ENCODE measurements around the gene CD34.

The CD34 gene

DNA sequence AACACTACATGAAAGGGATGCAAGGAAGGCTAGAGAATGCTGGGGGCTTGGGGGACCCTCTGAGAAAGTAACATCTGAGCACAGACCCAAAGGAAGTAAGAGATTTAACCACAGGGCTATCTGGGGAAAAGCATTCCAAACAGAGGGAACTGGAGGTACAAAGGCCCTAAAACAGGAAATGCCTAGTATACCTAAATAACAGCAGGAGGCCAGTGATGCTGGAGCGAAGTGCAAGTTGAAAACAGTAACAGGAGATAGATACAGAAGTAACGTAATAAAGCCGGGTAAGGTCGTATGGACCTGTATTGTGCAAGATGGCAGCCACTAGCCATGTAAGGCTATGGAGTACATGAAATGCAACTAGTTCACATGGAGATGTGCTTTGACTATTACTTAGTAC, 52.1 kb downstream of the CD34 start:
- no peak overlapping the region for H3K4me3 ChIP-seq (ENCODE audit: low read depth, low read length)
- DNase-seq (ENCODE audit: low read depth, low spot score), result no peak
- in situ Hi-C loops (cut with HindIII; ENCODE audit: low sequenced_read_pairs), result no loop called here
- TF ChIP-seq CTCF (IDR thresholded peaks at IDR 0.05; ENCODE audit: low read depth, low read length), result no peak

DNA sequence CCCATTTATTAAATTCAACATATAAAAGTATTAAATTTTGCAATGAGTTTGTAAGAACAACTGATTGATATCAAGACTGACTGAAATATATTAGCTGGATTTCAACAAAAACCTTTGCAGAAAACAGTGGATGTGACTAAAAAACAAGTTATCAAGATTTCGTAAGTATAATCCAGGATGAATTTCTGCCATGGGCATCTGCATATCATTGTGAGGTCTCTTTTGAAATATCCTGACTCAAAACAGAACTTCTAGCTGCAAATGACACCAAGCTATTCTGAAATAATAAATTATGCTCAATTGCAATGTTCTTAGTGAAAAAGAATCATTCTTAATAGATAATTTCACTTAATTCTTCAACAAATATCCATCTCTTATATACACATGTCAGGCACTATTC, 52.6 kb downstream of the CD34 start:
- H3K4me3 ChIP-seq (ENCODE audit: low read depth, low read length), result no peak overlapping the region
- no peak for TF ChIP-seq CTCF (IDR thresholded peaks at IDR 0.05; ENCODE audit: low read depth, low read length)
- DNase-seq (ENCODE audit: low read depth, low spot score), result no peak
- in situ Hi-C loops (cut with HindIII; ENCODE audit: low sequenced_read_pairs), result no loop called here

- in situ Hi-C loops (cut with HindIII; ENCODE audit: low sequenced_read_pairs), result no loop called here
- no peak for DNase-seq (ENCODE audit: low read depth, low spot score)
- TF ChIP-seq CTCF (IDR thresholded peaks at IDR 0.05; ENCODE audit: low read depth, low read length), result no peak
- no peak overlapping the region for H3K4me3 ChIP-seq (ENCODE audit: low read depth, low read length)
Measured at GRCh38 chr1:207857447-207857846, 53.5 kb downstream of the CD34 start.

- in situ Hi-C loops (cut with HindIII; ENCODE audit: low sequenced_read_pairs), result no loop called here
- TF ChIP-seq CTCF (IDR thresholded peaks at IDR 0.05; ENCODE audit: low read depth, low read length), result no peak
- no peak overlapping the region for H3K4me3 ChIP-seq (ENCODE audit: low read depth, low read length)
- no peak for DNase-seq (ENCODE audit: low read depth, low spot score)
Measured at GRCh38 chr1:207856276-207857023, 54.5 kb downstream of the CD34 start.

DNA sequence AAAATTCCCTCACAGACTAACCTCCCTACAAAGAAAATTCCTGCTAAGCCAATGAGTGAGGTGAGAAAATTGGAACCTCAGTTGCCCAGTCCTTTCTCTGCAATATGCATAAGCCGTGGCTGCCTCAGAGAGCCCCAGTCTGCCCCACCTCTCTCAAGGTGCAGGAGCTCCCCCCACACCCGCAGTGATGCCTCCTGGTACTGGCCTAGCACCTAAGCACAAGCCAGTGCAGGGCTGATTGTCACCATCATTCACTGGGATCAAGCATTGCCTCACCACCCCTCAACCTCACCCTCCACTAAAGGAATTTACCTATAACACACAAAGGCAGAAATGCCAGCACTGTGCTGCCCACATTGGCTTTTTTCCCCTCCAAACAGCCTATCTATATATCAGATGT, 56.9 kb downstream of the CD34 start:
- no peak overlapping the region for H3K4me3 ChIP-seq (ENCODE audit: low read depth, low read length)
- in situ Hi-C loops (cut with HindIII; ENCODE audit: low sequenced_read_pairs), result no loop called here
- DNase-seq (ENCODE audit: low read depth, low spot score), result no peak
- TF ChIP-seq CTCF (IDR thresholded peaks at IDR 0.05; ENCODE audit: low read depth, low read length), result no peak

DNA sequence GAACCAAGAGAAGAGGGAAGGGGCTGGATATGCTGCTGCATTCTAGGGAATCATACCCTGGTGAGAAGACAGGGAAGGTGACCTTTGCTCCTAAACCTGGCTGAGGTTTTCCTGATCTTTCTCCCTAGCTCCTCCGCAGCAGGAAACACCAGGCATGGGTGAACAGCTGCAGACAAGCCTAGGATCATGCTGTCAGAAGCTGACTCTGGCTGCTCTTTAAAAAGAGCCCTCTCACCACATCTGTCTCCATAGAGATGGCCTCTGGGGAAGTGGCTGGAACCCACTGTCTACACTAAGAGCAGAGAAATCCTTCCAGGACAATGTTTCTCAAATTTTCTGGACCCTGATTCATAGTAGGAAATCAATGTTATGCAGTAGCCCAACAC, 57.6 kb downstream of the CD34 start:
- H3K4me3 ChIP-seq (ENCODE audit: low read depth, low read length), result no peak overlapping the region
- in situ Hi-C loops (cut with HindIII; ENCODE audit: low sequenced_read_pairs), result no loop called here
- TF ChIP-seq CTCF (IDR thresholded peaks at IDR 0.05; ENCODE audit: low read depth, low read length), result no peak
- no peak for DNase-seq (ENCODE audit: low read depth, low spot score)
